PC-3 (cell line): Measurements from ENCODE around the gene TYROBP. TPM values are rescaled to one million over a fixed set of nuclear protein-coding genes. Genes with fewer than 3 reads are reported as not detected.

Experiments
- ATAC-seq: fragments of 200-7000 bp; cut with Tn5 transposase; 2 replicates; pipeline ENCODE4 v1.9.1; 2020; ENCODE audit warnings: mild to moderate bottlenecking, moderate library complexity
- BruUV-seq: library from RNA; stranded (reverse); fragments of 400-500 nt; replicated peaks from 2 replicates; lab custom pipeline; 2021; lab: Mats Ljungman, UMichigan
- CTCF ChIA-PET: fragments of 300-600 bp; sonication (Branson Sonifier 250); formaldehyde crosslinking; loops from one replicate; lab custom pipeline; 2022; ENCODE audit warnings: antibody characterized with exemption; lab: Charles Lee
- POLR2A ChIA-PET: fragments of 300-600 bp; sonication (Branson Sonifier 250); formaldehyde crosslinking; loops from one replicate; lab custom pipeline; 2022; ENCODE audit warnings: antibody characterized with exemption; ENCODE audit not compliant: unreplicated experiment; lab: Charles Lee
- DNase-seq: peaks from one replicate; pipeline ENCODE4 v3.0.0-alpha.2; 2015
- H2AFZ ChIP-seq: fragments of 300-600 bp; sonication (generic); 2 replicates; pipeline ENCODE4 v1.6.0; 2016; ENCODE audit warnings: antibody characterized with exemption, low read length
- H3F3A ChIP-seq: fragments of 300-600 bp; sonication (generic); one replicate; pipeline ENCODE4 v1.6.0; 2017; ENCODE audit warnings: antibody characterized with exemption, low read length, control low read depth, mild to moderate bottlenecking; ENCODE audit not compliant: unreplicated experiment
- H3K27ac ChIP-seq: fragments of 300-600 bp; sonication (generic); 2 replicates; pipeline ENCODE4 v1.5.1; 2016; ENCODE audit warnings: mild to moderate bottlenecking, low read length
- H3K27me3 ChIP-seq: fragments of 300-600 bp; sonication (generic); 2 replicates; pipeline ENCODE4 v1.6.1; 2016; ENCODE audit warnings: low read length, mixed read lengths
- H3K36me3 ChIP-seq: fragments of 300-600 bp; sonication (generic); 2 replicates; pipeline ENCODE4 v1.6.1; 2016; ENCODE audit warnings: low read depth, mixed run types, low read length, mixed read lengths
- H3K4me1 ChIP-seq: fragments of 300-600 bp; sonication (generic); 2 replicates; pipeline ENCODE4 v1.5.1; 2016; ENCODE audit warnings: low read length; ENCODE audit not compliant: insufficient read depth
- H3K4me2 ChIP-seq: fragments of 300-600 bp; sonication (generic); 2 replicates; pipeline ENCODE4 v1.6.0; 2016; ENCODE audit warnings: low read length
- H3K4me3 ChIP-seq: fragments of 300-600 bp; sonication (generic); 2 replicates; pipeline ENCODE4 v1.5.1; 2016; ENCODE audit warnings: mild to moderate bottlenecking, low read length, mixed read lengths
- H3K79me2 ChIP-seq: fragments of 300-600 bp; sonication (generic); 2 replicates; pipeline ENCODE4 v1.6.1; 2017; ENCODE audit warnings: low read length, mixed read lengths
- H3K9ac ChIP-seq: fragments of 300-600 bp; sonication (generic); 2 replicates; pipeline ENCODE4 v1.6.0; 2016; ENCODE audit warnings: mild to moderate bottlenecking, low read length
- H3K9me2 ChIP-seq: fragments of 300-600 bp; sonication (generic); replicated peaks from 2 replicates; pipeline ENCODE4 v1.6.1; 2016; ENCODE audit warnings: mixed run types, low read length, mixed read lengths
- H3K9me3 ChIP-seq: fragments of 300-600 bp; sonication (generic); 2 replicates; pipeline ENCODE4 v1.6.1; 2016; ENCODE audit warnings: low read length, mixed read lengths
- H4K20me1 ChIP-seq: fragments of 300-600 bp; sonication (generic); 2 replicates; pipeline ENCODE4 v1.6.1; 2016; ENCODE audit warnings: low read length, mixed read lengths
- EZH2 ChIP-seq: fragments of 300-600 bp; sonication (generic); IDR thresholded peaks from one replicate; pipeline ENCODE4 v1.6.1; 2017; ENCODE audit warnings: antibody characterized with exemption, mild to moderate bottlenecking, low read length; ENCODE audit not compliant: unreplicated experiment
- EZH2phosphoT487 ChIP-seq: fragments of 300-600 bp; sonication (generic); IDR thresholded peaks from 2 replicates; pipeline ENCODE4 v1.6.1; 2018; ENCODE audit warnings: mild to moderate bottlenecking, antibody characterized with exemption, low read length, borderline replicate concordance
- intact Hi-C: fragments of 100-400 bp; cut with micrococcal nuclease; formaldehyde crosslinking; loops from 2 replicates; pipeline ENCODE4 v1.9.0; 2023
- total RNA-seq: library from RNA; depleted of rRNA; stranded (reverse); fragments of >200 nt; gene quantifications from 2 replicates; pipeline ENCODE4 v1.2.3, GENCODE V29; 2014
- TF ChIP-seq, protein P1 (sequence below): fragments of 300-600 bp; sonication (generic); conservative IDR thresholded peaks from 2 replicates; pipeline ENCODE4 v1.5.1; 2017; ENCODE audit warnings: antibody characterized with exemption, low read depth, mild to moderate bottlenecking, low read length

The TYROBP gene
- total RNA-seq, 1 experiment from 2014 or later: not detected

GRCh38 chr19:35949131-35949530, 41.0 kb upstream of the TYROBP start:
- Histone ChIP-seq H3K79me2 (no peaks in the 10 kb centered on the region), H3K4me3 (no peak overlapping the region), H2AFZ (no peak overlapping the region), H3F3A (no peaks in the 10 kb centered on the region), H3K9me3 (no peaks in the 10 kb centered on the region), H3K27ac (no peak overlapping the region), H3K4me2 (no peak overlapping the region), H3K9ac (no peak overlapping the region), H3K4me1 (no peaks in the 10 kb centered on the region), H3K36me3 (no peaks in the 10 kb centered on the region), H4K20me1 (no peaks in the 10 kb centered on the region), H3K27me3 (no peaks in the 10 kb centered on the region), H3K9me2 (no peaks in the 10 kb centered on the region)
- intact Hi-C loops: no loop called here
- ChIA-PET POLR2A (no interaction called here), CTCF (no interaction called here)
- DNase-seq (no peak), ATAC-seq (no peak)
- BruUV-seq: no TSS peak
- no peak for TF ChIP-seq EZH2
- TF ChIP-seq, protein P1, sequence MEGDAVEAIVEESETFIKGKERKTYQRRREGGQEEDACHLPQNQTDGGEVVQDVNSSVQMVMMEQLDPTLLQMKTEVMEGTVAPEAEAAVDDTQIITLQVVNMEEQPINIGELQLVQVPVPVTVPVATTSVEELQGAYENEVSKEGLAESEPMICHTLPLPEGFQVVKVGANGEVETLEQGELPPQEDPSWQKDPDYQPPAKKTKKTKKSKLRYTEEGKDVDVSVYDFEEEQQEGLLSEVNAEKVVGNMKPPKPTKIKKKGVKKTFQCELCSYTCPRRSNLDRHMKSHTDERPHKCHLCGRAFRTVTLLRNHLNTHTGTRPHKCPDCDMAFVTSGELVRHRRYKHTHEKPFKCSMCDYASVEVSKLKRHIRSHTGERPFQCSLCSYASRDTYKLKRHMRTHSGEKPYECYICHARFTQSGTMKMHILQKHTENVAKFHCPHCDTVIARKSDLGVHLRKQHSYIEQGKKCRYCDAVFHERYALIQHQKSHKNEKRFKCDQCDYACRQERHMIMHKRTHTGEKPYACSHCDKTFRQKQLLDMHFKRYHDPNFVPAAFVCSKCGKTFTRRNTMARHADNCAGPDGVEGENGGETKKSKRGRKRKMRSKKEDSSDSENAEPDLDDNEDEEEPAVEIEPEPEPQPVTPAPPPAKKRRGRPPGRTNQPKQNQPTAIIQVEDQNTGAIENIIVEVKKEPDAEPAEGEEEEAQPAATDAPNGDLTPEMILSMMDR: no peak

- DNase-seq: no peak
- Histone ChIP-seq H3F3A (no peaks in the 10 kb centered on the region), H3K36me3 (no peaks in the 10 kb centered on the region), H2AFZ (no peak overlapping the region), H4K20me1 (no peaks in the 10 kb centered on the region), H3K9me3 (no peaks in the 10 kb centered on the region), H3K27ac (no peak overlapping the region), H3K79me2 (no peaks in the 10 kb centered on the region), H3K9me2 (no peaks in the 10 kb centered on the region), H3K4me3 (no peak overlapping the region), H3K4me1 (no peaks in the 10 kb centered on the region), H3K9ac (no peak overlapping the region), H3K27me3 (no peaks in the 10 kb centered on the region), H3K4me2 (no peak overlapping the region)
- no TSS peak for BruUV-seq
- TF ChIP-seq EZH2 (no peak), EZH2phosphoT487 (no peak)
- TF ChIP-seq, protein P1: no peak
- ATAC-seq: no peak
- ChIA-PET POLR2A (no interaction called here), CTCF (no interaction called here)
- intact Hi-C loops: no loop called here
Measured at GRCh38 chr19:35946203-35946602, 38.1 kb upstream of the TYROBP start.

DNA sequence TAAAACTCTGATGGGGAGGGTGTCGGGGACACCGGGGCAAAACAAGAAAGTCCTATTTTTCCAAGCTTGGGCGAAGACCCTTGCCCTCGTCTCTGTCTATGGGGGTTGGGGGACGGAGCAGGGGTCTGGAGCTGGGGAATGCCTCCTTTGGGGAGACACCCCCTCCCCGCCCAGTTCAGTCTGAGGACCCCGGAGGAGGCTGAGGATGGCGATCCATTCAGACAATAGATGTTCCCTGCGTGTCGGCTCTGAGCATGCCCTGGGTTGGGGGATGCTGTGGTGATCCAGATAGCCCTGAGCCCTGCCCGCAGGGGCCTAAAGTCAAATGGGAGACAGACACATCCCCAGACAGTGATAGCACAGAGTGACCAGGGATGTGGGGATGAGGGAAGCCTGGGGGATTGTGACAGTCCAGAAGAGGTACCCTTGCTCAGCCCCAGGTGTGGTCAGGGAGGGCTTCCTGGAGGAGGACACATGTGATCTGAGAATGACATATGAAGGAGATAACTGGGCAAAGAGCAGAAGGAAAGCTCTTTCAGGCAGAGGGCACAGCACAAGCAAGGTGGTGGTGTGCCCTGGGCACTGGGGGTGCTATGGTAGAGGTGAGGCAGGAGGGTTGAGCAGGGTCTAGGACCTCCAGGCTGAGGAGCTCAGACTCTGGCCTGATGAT, 37.2 kb upstream of the TYROBP start:
- no peak overlapping the region for H2AFZ ChIP-seq
- intact Hi-C loops: no loop called here
- no peaks in the 10 kb centered on the region for H4K20me1 ChIP-seq
- H3K9ac ChIP-seq: no peak overlapping the region
- no peak overlapping the region for H3K4me3 ChIP-seq
- H3K9me3 ChIP-seq: no peaks in the 10 kb centered on the region
- H3K27me3 ChIP-seq: no peaks in the 10 kb centered on the region
- no peaks in the 10 kb centered on the region for H3K9me2 ChIP-seq
- no peaks in the 10 kb centered on the region for H3F3A ChIP-seq
- no peak overlapping the region for H3K4me2 ChIP-seq
- no peaks in the 10 kb centered on the region for H3K79me2 ChIP-seq
- no peak for DNase-seq
- ChIA-PET CTCF (no interaction called here), POLR2A (no interaction called here)
- TF ChIP-seq EZH2phosphoT487 (no peak), EZH2 (no peak)
- TF ChIP-seq, protein P1: no peak
- ATAC-seq: no peak
- H3K36me3 ChIP-seq: no peaks in the 10 kb centered on the region
- no peaks in the 10 kb centered on the region for H3K4me1 ChIP-seq
- BruUV-seq: no TSS peak
- H3K27ac ChIP-seq: no peak overlapping the region
